Fibroblast of pulmonary artery (primary cell): ENCODE results near the gene PCDHB2.
A peak's percentile ranks its signal among the peaks of the same experiment; 100 is the strongest.
"Not testable (repeated sequence)": the region's sequence is repeated elsewhere in the genome, so short reads cannot be mapped to it uniquely, and the experiment has no call there.

Source experiments
- DNase-seq: peaks from one replicate; pipeline ENCODE4 v3.0.0-alpha.2; 2010; ENCODE audit warnings: low read depth
- H3K4me3 ChIP-seq: replicated peaks from 2 replicates; pipeline ENCODE4 v1.5.1; 2011; ENCODE audit warnings: low read depth, mild to moderate bottlenecking, control low read depth, low read length, moderate library complexity
- CTCF ChIP-seq: IDR thresholded peaks from 2 replicates; pipeline ENCODE4 v1.5.1; 2011; ENCODE audit warnings: mild to moderate bottlenecking, control low read depth, low read length, inconsistent platforms; ENCODE audit errors: missing control alignments

Gene PCDHB2

DNA sequence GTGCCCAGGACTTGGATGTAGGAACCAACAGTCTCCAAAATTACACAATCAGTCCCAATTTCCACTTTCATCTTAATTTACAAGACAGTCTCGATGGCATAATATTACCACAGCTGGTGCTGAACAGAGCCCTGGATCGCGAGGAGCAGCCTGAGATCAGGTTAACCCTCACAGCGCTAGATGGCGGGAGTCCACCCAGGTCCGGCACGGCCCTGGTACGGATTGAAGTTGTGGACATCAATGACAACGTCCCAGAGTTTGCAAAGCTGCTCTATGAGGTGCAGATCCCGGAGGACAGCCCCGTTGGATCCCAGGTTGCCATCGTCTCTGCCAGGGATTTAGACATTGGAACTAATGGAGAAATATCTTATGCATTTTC is 837 bp downstream of the PCDHB2 start:
- DNase-seq: no peak
- TF ChIP-seq CTCF: no peak
- no peak overlapping the region for H3K4me3 ChIP-seq

GRCh38 chr5:141096181-141096580 is 1.8 kb downstream of the PCDHB2 start:
- H3K4me3 ChIP-seq, DNase-seq: not testable (repeated sequence)

DNA sequence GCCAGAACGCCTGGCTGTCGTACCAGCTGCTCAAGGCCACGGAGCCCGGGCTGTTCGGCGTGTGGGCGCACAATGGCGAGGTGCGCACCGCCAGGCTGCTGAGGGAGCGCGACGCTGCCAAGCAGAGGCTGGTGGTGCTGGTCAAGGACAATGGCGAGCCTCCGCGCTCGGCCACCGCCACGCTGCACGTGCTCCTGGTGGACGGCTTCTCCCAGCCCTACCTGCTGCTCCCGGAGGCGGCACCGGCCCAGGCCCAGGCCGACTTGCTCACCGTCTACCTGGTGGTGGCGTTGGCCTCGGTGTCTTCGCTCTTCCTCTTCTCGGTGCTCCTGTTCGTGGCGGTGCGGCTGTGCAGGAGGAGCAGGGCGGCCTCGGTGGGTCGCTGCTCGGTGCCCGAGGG is 2.2 kb downstream of the PCDHB2 start:
- H3K4me3 ChIP-seq, DNase-seq: not testable (repeated sequence)

DNA sequence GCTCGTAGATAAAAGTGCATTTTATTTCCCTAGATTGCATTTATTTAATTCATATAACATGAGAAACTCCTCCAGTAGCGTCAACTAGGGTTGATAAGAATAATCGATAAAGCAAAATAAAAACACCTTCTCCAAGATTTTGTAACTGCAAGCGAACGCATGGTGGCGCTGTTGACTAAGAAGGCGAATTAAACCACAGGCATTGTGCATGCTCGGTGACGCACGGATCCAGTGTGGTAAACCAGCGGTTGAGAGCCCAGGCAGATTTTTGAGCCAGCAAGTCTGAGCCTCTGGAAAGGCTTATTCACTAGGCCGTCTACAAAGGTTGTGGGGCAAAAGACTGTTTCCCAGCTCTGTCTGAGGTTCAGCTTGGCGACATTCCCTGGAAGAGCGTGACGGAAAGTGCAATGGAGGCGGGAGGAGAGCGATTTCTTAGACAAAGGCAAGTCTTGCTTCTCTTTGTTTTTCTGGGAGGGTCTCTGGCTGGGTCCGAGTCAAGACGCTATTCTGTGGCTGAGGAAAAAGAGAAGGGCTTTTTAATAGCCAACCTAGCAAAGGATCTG is 5.9 kb downstream of the PCDHB2 start, which contains the start of gene PCDHB3:
TSS of gene PCDHB3 (plus strand) at position 231 of the 563 bp plus-strand sequence. CDS start at position 408, 177 bp downstream.
- peak; percentile 10 for DNase-seq
- no peak within 1 kb of the TSS for H3K4me3 ChIP-seq
- TF ChIP-seq CTCF: no peak

DNA sequence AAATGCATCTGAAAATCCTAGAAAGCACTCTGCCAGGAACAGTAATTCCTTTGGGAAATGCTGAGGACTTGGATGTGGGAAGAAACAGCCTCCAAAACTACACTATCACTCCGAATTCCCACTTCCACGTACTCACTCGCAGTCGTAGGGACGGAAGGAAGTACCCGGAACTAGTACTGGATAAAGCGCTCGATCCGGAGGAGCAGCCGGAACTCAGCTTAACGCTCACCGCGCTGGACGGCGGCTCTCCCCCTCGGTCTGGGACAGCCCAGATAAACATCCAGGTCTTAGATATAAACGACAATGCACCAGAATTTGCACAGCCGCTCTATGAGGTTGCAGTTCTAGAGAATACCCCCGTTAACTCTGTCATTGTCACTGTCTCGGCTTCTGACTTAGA is 6.6 kb downstream of the PCDHB2 start:
- no peak for TF ChIP-seq CTCF
- no peak overlapping the region for H3K4me3 ChIP-seq
- no peak for DNase-seq

GRCh38 chr5:141102070-141102469 is 7.7 kb downstream of the PCDHB2 start:
- DNase-seq, H3K4me3 ChIP-seq: not testable (repeated sequence)

DNA sequence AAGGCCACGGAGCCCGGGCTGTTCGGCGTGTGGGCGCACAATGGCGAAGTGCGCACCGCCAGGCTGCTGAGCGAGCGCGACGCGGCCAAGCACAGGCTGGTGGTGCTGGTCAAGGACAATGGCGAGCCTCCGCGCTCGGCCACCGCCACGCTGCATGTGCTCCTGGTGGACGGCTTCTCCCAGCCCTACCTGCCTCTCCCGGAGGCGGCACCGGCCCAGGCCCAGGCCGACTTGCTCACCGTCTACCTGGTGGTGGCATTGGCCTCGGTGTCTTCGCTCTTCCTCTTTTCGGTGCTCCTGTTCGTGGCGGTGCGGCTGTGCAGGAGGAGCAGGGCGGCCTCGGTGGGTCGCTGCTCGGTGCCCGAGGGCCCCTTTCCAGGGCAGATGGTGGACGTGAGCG is 8.1 kb downstream of the PCDHB2 start:
- not testable (repeated sequence) for DNase-seq, H3K4me3 ChIP-seq

DNA sequence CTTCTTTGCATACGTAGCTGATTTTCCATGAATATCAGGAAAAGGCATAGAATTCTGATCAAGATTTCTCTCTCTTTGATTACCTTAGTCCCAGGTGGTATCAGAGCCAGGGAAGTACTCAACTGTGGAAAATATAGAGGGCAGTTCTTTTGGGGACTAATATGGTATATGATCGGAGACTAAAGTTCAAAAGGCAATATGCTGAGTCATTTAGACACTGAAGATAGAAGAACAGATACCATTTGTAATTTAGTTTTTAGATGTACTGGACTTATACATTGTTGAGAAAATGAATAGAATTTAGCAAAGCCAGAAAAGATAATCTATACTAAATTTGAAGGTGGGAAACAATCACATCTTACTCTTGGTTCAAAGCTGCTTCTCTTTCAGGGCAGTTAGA is 10.9 kb downstream of the PCDHB2 start:
- no peak for TF ChIP-seq CTCF
- no peak for DNase-seq
- no peak overlapping the region for H3K4me3 ChIP-seq

DNA sequence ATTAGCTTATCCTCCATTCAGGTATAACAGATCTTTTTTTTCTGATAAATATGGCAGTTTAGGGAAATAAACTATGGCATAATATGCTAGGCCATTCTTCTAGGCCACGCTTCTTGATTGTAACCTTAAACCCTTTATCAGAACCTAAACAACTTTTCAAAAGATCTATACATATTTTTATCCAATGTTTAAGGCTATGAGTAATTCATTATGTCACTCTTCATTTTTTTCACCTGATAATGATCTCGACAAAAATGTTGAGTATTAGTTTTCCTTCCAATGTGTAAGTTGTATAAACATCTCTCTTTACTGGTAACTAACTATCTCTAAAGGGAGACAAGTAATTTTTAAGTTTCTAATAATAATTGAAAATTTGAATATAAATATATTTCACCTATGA is 24.8 kb downstream of the PCDHB2 start:
- no peak overlapping the region for H3K4me3 ChIP-seq
- TF ChIP-seq CTCF: no peak
- no peak for DNase-seq
